SK-N-SH (cell line): ENCODE measurements around the gene NHSL1.

Experiments
- CTCF ChIP-seq: fragments of 200-600 bp; sonication (generic); IDR thresholded peaks from 2 replicates; pipeline ENCODE4 v1.6.1; 2017; ENCODE audit warnings: antibody characterized with exemption, mild to moderate bottlenecking, moderate library complexity
- EZH2phosphoT487 ChIP-seq: fragments of 200-600 bp; sonication (generic); IDR thresholded peaks from 2 replicates; pipeline ENCODE4 v1.6.1; 2017; ENCODE audit warnings: low read depth, mixed run types, mild to moderate bottlenecking, antibody characterized with exemption, moderate library complexity, borderline replicate concordance
- FOXM1 ChIP-seq: IDR thresholded peaks from 2 replicates; pipeline ENCODE4 v1.4.0; 2012; ENCODE audit warnings: low read depth, mild to moderate bottlenecking
- POLR2AphosphoS5 ChIP-seq: IDR thresholded peaks from 2 replicates; pipeline ENCODE4 v1.6.1; 2012; ENCODE audit warnings: low read depth, low read length
- YY1 ChIP-seq: IDR thresholded peaks from 2 replicates; pipeline ENCODE4 v1.4.0; 2012; ENCODE audit warnings: low read depth, mild to moderate bottlenecking

GRCh38 chr6:138431256-138432062 lies 67.8 kb downstream of the NHSL1 start:
- TF ChIP-seq CTCF (no peak), POLR2AphosphoS5 (no peak), FOXM1 (no peak), YY1 (no peak), EZH2phosphoT487 (no peak)
